Common myeloid progenitor, CD34-positive (primary cell): ENCODE data around the gene SAMD4A.
A peak's percentile ranks its signal among the peaks of the same experiment; 100 is the strongest.

Experiments
- CTCF ChIA-PET: fragments of 350-600 bp; sonication (Branson Sonifier 250); formaldehyde crosslinking; loops from one replicate; lab custom pipeline; 2021; ENCODE audit warnings: antibody characterized with exemption; lab: Charles Lee
- POLR2A ChIA-PET: fragments of 350-600 bp; sonication (Branson Sonifier 250); formaldehyde crosslinking; loops from one replicate; lab custom pipeline; 2021; ENCODE audit warnings: antibody characterized with exemption; lab: Charles Lee
- DNase-seq, 3 donors: peaks; one replicate each; pipeline versions ENCODE4 v3.0.0 to v3.0.0-alpha.2; 2013
- H3K27ac ChIP-seq, 2 experiments: 1 replicate in 1 of 2; 2 replicates in 1 of 2; pipeline ENCODE4 v1.7.0; 2013; ENCODE audit warnings: inconsistent platforms in 2 of 2, low read length in 2 of 2, mild to moderate bottlenecking in 2 of 2, low read depth in 1 of 2, moderate library complexity in 1 of 2; ENCODE audit not compliant: severe bottlenecking in 2 of 2, insufficient read depth in 1 of 2, poor library complexity in 1 of 2
- H3K27me3 ChIP-seq, 5 experiments: replicated peaks in 2 of 5; 1 replicate in 3 of 5; 2 replicates in 2 of 5; pipeline versions ENCODE4 v1.6.1 to v1.7.0; 2013; ENCODE audit warnings: low read length in 4 of 5, mild to moderate bottlenecking in 2 of 5, moderate library complexity in 2 of 5, inconsistent platforms in 1 of 5; ENCODE audit not compliant: insufficient read depth in 5 of 5, control insufficient read depth in 4 of 5
- H3K36me3 ChIP-seq, 4 experiments: 1 replicate in 2 of 4; 2 replicates in 2 of 4; pipeline versions ENCODE4 v1.6.1 to v1.7.0; 2013; ENCODE audit warnings: low read length in 3 of 4, control low read depth in 1 of 4, mild to moderate bottlenecking in 1 of 4; ENCODE audit not compliant: control insufficient read depth in 4 of 4, insufficient read depth in 4 of 4
- H3K4me1 ChIP-seq, 4 experiments: 1 replicate in 3 of 4; 2 replicates in 1 of 4; pipeline versions ENCODE4 v1.6.1 to v1.7.1; 2013; ENCODE audit warnings: low read length in 3 of 4, mild to moderate bottlenecking in 3 of 4, control low read depth in 1 of 4, inconsistent platforms in 1 of 4, moderate library complexity in 1 of 4; ENCODE audit not compliant: control insufficient read depth in 4 of 4, insufficient read depth in 4 of 4; ENCODE audit errors: control extremely low read depth in 1 of 4
- H3K4me3 ChIP-seq, 7 experiments: 1 replicate in 4 of 7; 2 replicates in 3 of 7; pipeline versions ENCODE4 v1.5.1 to v1.7.0; 2013; ENCODE audit warnings: mild to moderate bottlenecking in 7 of 7, low read length in 6 of 7, moderate library complexity in 6 of 7, inconsistent platforms in 2 of 7, low read depth in 2 of 7, control low read depth in 1 of 7; ENCODE audit not compliant: insufficient read depth in 4 of 7, control insufficient read depth in 1 of 7; ENCODE audit errors: extremely low read depth in 1 of 7
- H3K9me3 ChIP-seq, 5 experiments: 1 replicate in 4 of 5; 2 replicates in 1 of 5; pipeline versions ENCODE4 v1.6.1 to v1.7.1; 2013; ENCODE audit warnings: low read length in 4 of 5, mild to moderate bottlenecking in 2 of 5, inconsistent platforms in 1 of 5, low read depth in 1 of 5, moderate library complexity in 1 of 5; ENCODE audit not compliant: control insufficient read depth in 4 of 5, insufficient read depth in 2 of 5; ENCODE audit errors: control extremely low read depth in 1 of 5
- WGBS: methylation state at CpG from one replicate; pipeline ENCODE4 v1.1.5; 2013; ENCODE audit not compliant: insufficient coverage; 5-methylcytosine and 5-hydroxymethylcytosine counted together

Gene SAMD4A

GRCh38 chr14:54686871-54687749 is 120.2 kb downstream of the SAMD4A start:
- CTCF ChIA-PET, result interaction anchor here (0.8 to 3.3 kb wide), 5 partner anchors 13 to 122 kb away, joined by 3 to 16 read pairs (median 8); partner anchors contain the start of gene SAMD4A
- H3K9me3 ChIP-seq, result no peaks in the 10 kb centered on the region

DNA sequence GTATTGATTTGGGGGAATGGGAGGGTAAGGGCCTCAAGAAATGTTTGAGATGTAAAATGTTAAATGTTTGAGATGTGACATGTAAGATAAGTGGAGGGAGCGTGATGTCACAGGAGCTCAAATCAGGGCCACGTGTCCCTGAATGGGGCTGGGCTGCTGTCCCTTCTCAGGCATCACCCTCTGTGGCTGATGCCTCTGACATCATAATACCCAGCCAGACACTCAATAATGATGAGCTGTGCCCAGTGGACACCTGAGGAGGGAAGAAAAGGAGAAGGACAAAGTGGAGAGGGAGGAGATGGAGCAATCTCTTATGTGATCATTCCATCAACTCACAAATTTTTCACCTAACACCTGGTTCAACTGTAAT is 120.8 kb downstream of the SAMD4A start:
- WGBS, result no CpG with 5 or more reads among the region's 2 CpGs
- no peak for DNase-seq
- POLR2A ChIA-PET, result no interaction called here
- H3K9me3 ChIP-seq, result no peaks in the 10 kb centered on the region
- H3K27ac ChIP-seq, result no peak overlapping the region
- no peak overlapping the region for H3K4me3 ChIP-seq
- no peaks in the 10 kb centered on the region for H3K36me3 ChIP-seq
- CTCF ChIA-PET, result interaction anchor here (0.8 to 3.3 kb wide), 3 partner anchors 12 to 104 kb away, joined by 3 to 13 read pairs (median 5); no protein-coding TSS in a partner anchor
- no peaks in the 10 kb centered on the region for H3K27me3 ChIP-seq
- peaks cover 0 to 21% (median 7%) of the 10 kb centered on the region in 4 experiments for H3K4me1 ChIP-seq

More at GRCh38 chr14:54686871-54687749, 120.2 kb downstream of the SAMD4A start:
- POLR2A ChIA-PET, result no interaction called here
- no peak overlapping the region for H3K27ac ChIP-seq
- no peaks in the 10 kb centered on the region for H3K27me3 ChIP-seq
- WGBS, result 98% methylated on average over 7 of the region's 8 CpGs
- peaks cover 0 to 21% (median 5%) of the 10 kb centered on the region in 4 experiments for H3K4me1 ChIP-seq
- H3K4me3 ChIP-seq, result no peak overlapping the region
- DNase-seq, result no peak
- H3K36me3 ChIP-seq, result no peaks in the 10 kb centered on the region

DNA sequence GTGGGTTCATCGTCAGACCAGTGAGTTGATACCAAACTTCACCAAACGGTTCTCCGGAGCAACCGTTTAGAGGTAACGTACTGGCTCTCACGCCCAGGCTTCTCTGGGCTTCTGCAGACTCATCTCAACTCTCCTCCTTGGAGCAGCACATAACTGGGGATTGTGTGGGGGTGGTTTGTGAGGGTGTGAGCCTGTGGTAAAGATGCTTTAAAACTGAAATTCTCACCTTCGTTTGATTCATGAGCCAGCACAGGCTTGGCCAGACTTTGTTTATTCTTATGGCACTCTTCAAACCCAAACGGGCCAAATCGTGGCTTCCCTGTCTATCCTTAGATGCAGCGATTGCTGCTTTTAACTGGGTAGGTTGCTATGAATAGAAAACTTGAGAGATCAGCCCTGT is 121.3 kb downstream of the SAMD4A start:
- DNase-seq, result no peak
- POLR2A ChIA-PET, result no interaction called here
- H3K27me3 ChIP-seq, result no peaks in the 10 kb centered on the region
- peaks cover 0 to 2% (median 0%) of the 10 kb centered on the region in 5 experiments for H3K9me3 ChIP-seq
- H3K4me3 ChIP-seq, result no peak overlapping the region
- CTCF ChIA-PET, result interaction anchor here (0.8 to 1.2 kb wide), 2 partner anchors 12 to 104 kb away, joined by 3 to 5 read pairs; no protein-coding TSS in a partner anchor
- WGBS, result 90% methylated on average over 9 of the region's 10 CpGs
- no peak overlapping the region for H3K27ac ChIP-seq
- peaks cover 0 to 21% (median 7%) of the 10 kb centered on the region in 4 experiments for H3K4me1 ChIP-seq
- H3K36me3 ChIP-seq, result no peaks in the 10 kb centered on the region

GRCh38 chr14:54689928-54690327 is 123.0 kb downstream of the SAMD4A start:
- DNase-seq, result peak in 1 of 3 donors; percentile 11
- no peak overlapping the region for H3K27ac ChIP-seq
- no CpG with 5 or more reads among the region's 1 CpG for WGBS
- H3K4me3 ChIP-seq, result no peak overlapping the region
- CTCF ChIA-PET, result interaction anchor here (1.1 to 3.0 kb wide), 8 partner anchors 9 to 125 kb away, joined by 3 to 27 read pairs (median 8); no protein-coding TSS in a partner anchor
- H3K36me3 ChIP-seq, result no peaks in the 10 kb centered on the region
- H3K27me3 ChIP-seq, result no peaks in the 10 kb centered on the region
- peaks cover 0 to 5% (median 0%) of the 10 kb centered on the region in 5 experiments for H3K9me3 ChIP-seq
- POLR2A ChIA-PET, result interaction anchor here (0.5 kb wide), 1 partner anchor 125 kb away, joined by 3 read pairs; no protein-coding TSS in a partner anchor
- H3K4me1 ChIP-seq, result peaks cover 0 to 14% (median 7%) of the 10 kb centered on the region in 4 experiments

DNA sequence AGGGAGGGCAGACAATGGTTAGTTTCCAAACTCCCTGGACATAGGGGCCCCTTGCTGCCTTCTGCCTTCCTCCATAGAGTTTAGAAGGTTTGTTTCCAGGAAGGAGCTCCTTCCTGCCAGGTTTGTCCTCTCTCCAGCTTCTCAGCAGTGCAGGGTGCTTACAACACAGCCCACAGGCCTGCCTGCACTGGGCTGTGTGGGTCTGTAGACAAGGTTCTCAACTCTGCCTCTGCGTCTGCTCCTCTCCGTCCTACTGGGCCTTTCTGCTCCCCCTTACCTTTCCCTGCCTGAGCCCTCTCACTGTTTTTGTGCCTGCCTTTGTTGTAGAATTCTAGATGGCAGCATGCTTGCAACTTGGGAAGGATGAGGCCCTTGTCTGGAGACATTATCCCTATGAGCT is 124.0 kb downstream of the SAMD4A start:
- DNase-seq, result no peak
- 100% methylated on average over 2 of the region's 2 CpGs for WGBS
- Histone ChIP-seq H3K4me1 (peaks cover 0 to 12% (median 5%) of the 10 kb centered on the region in 4 experiments), H3K9me3 (peaks cover 0 to 5% (median 0%) of the 10 kb centered on the region in 5 experiments), H3K27me3 (no peaks in the 10 kb centered on the region), H3K4me3 (no peak overlapping the region), H3K27ac (no peak overlapping the region), H3K36me3 (no peaks in the 10 kb centered on the region)
- POLR2A ChIA-PET, result no interaction called here
- CTCF ChIA-PET, result interaction anchor here (0.7 to 3.0 kb wide), 24 partner anchors 8 to 133 kb away, joined by 3 to 27 read pairs (median 4); partner anchors contain the start of gene SAMD4A

GRCh38 chr14:54691525-54692283 is 124.8 kb downstream of the SAMD4A start:
- Histone ChIP-seq H3K4me3 (no peak overlapping the region), H3K36me3 (no peaks in the 10 kb centered on the region), H3K27me3 (no peaks in the 10 kb centered on the region), H3K9me3 (peaks cover 0 to 5% (median 0%) of the 10 kb centered on the region in 5 experiments), H3K27ac (no peak overlapping the region), H3K4me1 (peaks cover 0 to 12% (median 5%) of the 10 kb centered on the region in 4 experiments)
- 48% methylated on average over 2 of the region's 5 CpGs for WGBS
- peak; percentile 54 to 67 (median 66) for DNase-seq
- ChIA-PET CTCF (interaction anchor here (0.6 to 3.0 kb wide), 22 partner anchors 8 to 134 kb away, joined by 3 to 27 read pairs (median 4); partner anchors contain the start of gene SAMD4A), POLR2A (no interaction called here)
